Keratinocyte (primary cell): ENCODE results near the gene NME7.
"Not testable (repeated sequence)": the region's sequence is repeated elsewhere in the genome, so short reads cannot be mapped to it uniquely, and the experiment has no call there.

Experiments used
- EZH2 ChIP-seq: IDR thresholded peaks from one replicate; pipeline ENCODE4 v1.6.1; 2012; ENCODE audit warnings: inconsistent platforms, mild to moderate bottlenecking, low read length, moderate library complexity
- TF ChIP-seq, protein P1 (sequence below), 3 experiments: IDR thresholded peaks in 1 of 3; conservative IDR thresholded peaks in 1 of 3; optimal IDR thresholded peaks in 1 of 3; 2 replicates in 2 of 3; 3 replicates in 1 of 3; pipeline versions ENCODE3 to v1.5.1; 2011; ENCODE audit warnings: low read length in 3 of 3, mild to moderate bottlenecking in 3 of 3, moderate library complexity in 2 of 3, control low read depth in 1 of 3, inconsistent platforms in 1 of 3; ENCODE audit not compliant: insufficient read depth in 2 of 3; ENCODE audit errors: extremely low read depth in 1 of 3

DNA sequence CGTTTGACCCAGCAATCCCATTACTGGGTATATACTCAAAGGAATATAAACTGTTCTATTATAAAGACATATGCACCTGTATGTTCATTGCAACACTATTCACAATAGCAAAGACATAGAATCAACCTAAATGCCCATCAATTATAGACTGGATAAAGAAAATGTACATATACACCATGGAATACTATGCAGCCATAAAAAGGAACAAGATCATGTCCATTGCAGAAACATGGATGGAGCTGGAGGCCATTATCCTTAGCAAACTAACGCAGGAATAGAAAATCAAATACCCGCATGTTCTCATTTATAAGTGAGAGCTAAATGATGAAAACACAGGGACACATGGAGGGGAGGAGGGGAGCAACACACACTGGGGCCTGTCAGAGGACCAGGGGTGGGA, 188.2 kb downstream of the NME7 start:
- TF ChIP-seq, protein P1, sequence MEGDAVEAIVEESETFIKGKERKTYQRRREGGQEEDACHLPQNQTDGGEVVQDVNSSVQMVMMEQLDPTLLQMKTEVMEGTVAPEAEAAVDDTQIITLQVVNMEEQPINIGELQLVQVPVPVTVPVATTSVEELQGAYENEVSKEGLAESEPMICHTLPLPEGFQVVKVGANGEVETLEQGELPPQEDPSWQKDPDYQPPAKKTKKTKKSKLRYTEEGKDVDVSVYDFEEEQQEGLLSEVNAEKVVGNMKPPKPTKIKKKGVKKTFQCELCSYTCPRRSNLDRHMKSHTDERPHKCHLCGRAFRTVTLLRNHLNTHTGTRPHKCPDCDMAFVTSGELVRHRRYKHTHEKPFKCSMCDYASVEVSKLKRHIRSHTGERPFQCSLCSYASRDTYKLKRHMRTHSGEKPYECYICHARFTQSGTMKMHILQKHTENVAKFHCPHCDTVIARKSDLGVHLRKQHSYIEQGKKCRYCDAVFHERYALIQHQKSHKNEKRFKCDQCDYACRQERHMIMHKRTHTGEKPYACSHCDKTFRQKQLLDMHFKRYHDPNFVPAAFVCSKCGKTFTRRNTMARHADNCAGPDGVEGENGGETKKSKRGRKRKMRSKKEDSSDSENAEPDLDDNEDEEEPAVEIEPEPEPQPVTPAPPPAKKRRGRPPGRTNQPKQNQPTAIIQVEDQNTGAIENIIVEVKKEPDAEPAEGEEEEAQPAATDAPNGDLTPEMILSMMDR (optimal IDR thresholded peaks at IDR 0.05 in 1 of 3, IDR thresholded peaks at IDR 0.05 in 1 of 3, conservative IDR thresholded peaks at IDR 0.05 in 1 of 3; ENCODE audit: extremely low read depth in 1 of 3, insufficient read depth in 2 of 3, low read length in 3 of 3): not testable (repeated sequence)
- TF ChIP-seq EZH2: not testable (repeated sequence)
